Jurkat, Clone E6-1 (cell line): ENCODE data around the gene DENND5A.
"Not testable (repeated sequence)": the region's sequence is repeated elsewhere in the genome, so short reads cannot be mapped to it uniquely, and the experiment has no call there.

Experiments used
- DNase-seq: peaks from one replicate; pipeline ENCODE4 v3.0.0-alpha.2; 2011; ENCODE audit warnings: low read depth, low spot score
- H3K4me3 ChIP-seq: 2 replicates; pipeline ENCODE4 v1.5.1; 2011; ENCODE audit warnings: mild to moderate bottlenecking, low read length, control low read depth, moderate library complexity

The DENND5A gene

GRCh38 chr11:9266926-9267325 lies 1.8 kb upstream of the DENND5A start:
- no peak overlapping the region for H3K4me3 ChIP-seq
- no peak for DNase-seq

GRCh38 chr11:9266132-9266736 lies 1.1 kb upstream of the DENND5A start:
- no peak for DNase-seq
- H3K4me3 ChIP-seq: no peak overlapping the region

- no peak for DNase-seq
- H3K4me3 ChIP-seq: peak overlapping the region; percentile 72
Observed at GRCh38 chr11:9264316-9265210, 587 bp downstream of the DENND5A start.

GRCh38 chr11:9263840-9264315 lies 1.3 kb downstream of the DENND5A start:
- DNase-seq: no peak
- H3K4me3 ChIP-seq: peak overlapping the region; percentile 72

GRCh38 chr11:9260838-9261146 lies 4.4 kb downstream of the DENND5A start:
- H3K4me3 ChIP-seq, DNase-seq: not testable (repeated sequence)

- no peak overlapping the region for H3K4me3 ChIP-seq
- no peak for DNase-seq
Observed at GRCh38 chr11:9259981-9260837, 4.9 kb downstream of the DENND5A start.

- H3K4me3 ChIP-seq, DNase-seq: not testable (repeated sequence)
Observed at GRCh38 chr11:9258279-9258678, 6.9 kb downstream of the DENND5A start.

GRCh38 chr11:9254416-9254815 lies 10.7 kb downstream of the DENND5A start:
- no peak overlapping the region for H3K4me3 ChIP-seq
- DNase-seq: no peak

- DNase-seq: no peak
- H3K4me3 ChIP-seq: no peak overlapping the region
Observed at GRCh38 chr11:9253086-9253485, 12.1 kb downstream of the DENND5A start.

GRCh38 chr11:9251311-9251710 lies 13.8 kb downstream of the DENND5A start:
- H3K4me3 ChIP-seq: no peak overlapping the region
- DNase-seq: peak; percentile 66

- H3K4me3 ChIP-seq: no peak overlapping the region
- peak; percentile 99 for DNase-seq
Observed at GRCh38 chr11:9250139-9250582, 15.0 kb downstream of the DENND5A start.

- H3K4me3 ChIP-seq: no peak overlapping the region
- no peak for DNase-seq
Observed at GRCh38 chr11:9249252-9249651, 15.9 kb downstream of the DENND5A start.

- H3K4me3 ChIP-seq: no peak overlapping the region
- DNase-seq: no peak
Observed at GRCh38 chr11:9247863-9248262, 17.3 kb downstream of the DENND5A start.

GRCh38 chr11:9236242-9236641 lies 28.9 kb downstream of the DENND5A start:
- DNase-seq, H3K4me3 ChIP-seq: not testable (repeated sequence)

- no peak overlapping the region for H3K4me3 ChIP-seq
- DNase-seq: no peak
Observed at GRCh38 chr11:9232482-9232881, 32.7 kb downstream of the DENND5A start.

- DNase-seq: peak; percentile 39
- H3K4me3 ChIP-seq: no peak overlapping the region
Observed at GRCh38 chr11:9231848-9232177, 33.3 kb downstream of the DENND5A start.

GRCh38 chr11:9230296-9230695 lies 34.9 kb downstream of the DENND5A start:
- no peak for DNase-seq
- no peak overlapping the region for H3K4me3 ChIP-seq

- no peak for DNase-seq
- H3K4me3 ChIP-seq: no peak overlapping the region
Observed at GRCh38 chr11:9228091-9228490, 37.1 kb downstream of the DENND5A start.

GRCh38 chr11:9225748-9226298 lies 39.3 kb downstream of the DENND5A start:
- H3K4me3 ChIP-seq: no peak overlapping the region
- DNase-seq: no peak
